Measurements from ENCODE around the gene ADAM12. TPM values are rescaled to one million over a fixed set of nuclear protein-coding genes. Genes with fewer than 3 reads are reported as not detected.

Gene ADAM12
- total RNA-seq, 1 experiment from 2014 or later: 0.24 TPM

DNA sequence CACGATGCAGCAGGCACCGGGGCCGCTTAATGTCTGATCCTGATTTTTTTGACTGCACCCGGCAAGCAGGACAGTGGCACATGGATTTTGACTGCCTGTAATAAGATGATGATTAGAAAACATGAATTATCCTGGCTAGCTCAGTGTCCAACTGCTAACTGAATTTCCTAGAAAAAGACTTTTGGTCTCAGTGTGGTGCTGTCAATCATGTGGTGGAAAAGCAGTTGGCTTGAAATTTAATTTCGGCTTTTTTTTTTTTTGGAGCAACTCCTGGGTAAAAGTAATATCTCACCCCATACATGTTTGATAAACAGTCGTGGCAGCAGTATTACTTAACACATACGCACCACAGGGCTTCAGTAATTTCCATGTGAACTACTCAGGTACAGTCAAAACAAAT lies 264.2 kb downstream of the ADAM12 start:
- no peaks in the 10 kb centered on the region for H3K27me3 ChIP-seq (ENCODE audit: insufficient read depth, low read length)
- peaks cover 16% of the 10 kb centered on the region for H3K27me3 Mint-ChIP-seq (ENCODE audit: low read depth)
- no peaks in the 10 kb centered on the region for H3K79me2 ChIP-seq (ENCODE audit: insufficient read depth, low read length)
- no peaks in the 10 kb centered on the region; a peak in 1 of 7 replicates for H3K36me3 Mint-ChIP-seq (ENCODE audit: insufficient read depth in 1 of 3, low read depth in 3 of 3)
- H3K23ac ChIP-seq (ENCODE audit: insufficient read length, low read depth, low read length): no peak overlapping the region
- no peak overlapping the region for H3K9ac ChIP-seq (ENCODE audit: extremely low read depth, insufficient read length, low read length)
- H2AFZ ChIP-seq (ENCODE audit: low read length): no peak overlapping the region
- H2BK12ac ChIP-seq (ENCODE audit: insufficient read length, low read depth, low read length): no peak overlapping the region
- no CpG with 5 or more reads among the region's 7 CpGs for WGBS (ENCODE audit: extremely low coverage, insufficient read length, low lambda C conversion rate)
- no peak overlapping the region for H4K8ac ChIP-seq (replicated peaks; ENCODE audit: insufficient read length, low read depth, low read length)
- no peak overlapping the region for H4K91ac ChIP-seq (ENCODE audit: insufficient read length, low read depth, low read length)
- TF ChIP-seq, protein P1, sequence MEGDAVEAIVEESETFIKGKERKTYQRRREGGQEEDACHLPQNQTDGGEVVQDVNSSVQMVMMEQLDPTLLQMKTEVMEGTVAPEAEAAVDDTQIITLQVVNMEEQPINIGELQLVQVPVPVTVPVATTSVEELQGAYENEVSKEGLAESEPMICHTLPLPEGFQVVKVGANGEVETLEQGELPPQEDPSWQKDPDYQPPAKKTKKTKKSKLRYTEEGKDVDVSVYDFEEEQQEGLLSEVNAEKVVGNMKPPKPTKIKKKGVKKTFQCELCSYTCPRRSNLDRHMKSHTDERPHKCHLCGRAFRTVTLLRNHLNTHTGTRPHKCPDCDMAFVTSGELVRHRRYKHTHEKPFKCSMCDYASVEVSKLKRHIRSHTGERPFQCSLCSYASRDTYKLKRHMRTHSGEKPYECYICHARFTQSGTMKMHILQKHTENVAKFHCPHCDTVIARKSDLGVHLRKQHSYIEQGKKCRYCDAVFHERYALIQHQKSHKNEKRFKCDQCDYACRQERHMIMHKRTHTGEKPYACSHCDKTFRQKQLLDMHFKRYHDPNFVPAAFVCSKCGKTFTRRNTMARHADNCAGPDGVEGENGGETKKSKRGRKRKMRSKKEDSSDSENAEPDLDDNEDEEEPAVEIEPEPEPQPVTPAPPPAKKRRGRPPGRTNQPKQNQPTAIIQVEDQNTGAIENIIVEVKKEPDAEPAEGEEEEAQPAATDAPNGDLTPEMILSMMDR (conservative IDR thresholded peaks at IDR 0.05): no peak
- H3T11ph ChIP-seq (ENCODE audit: low read length): no peak overlapping the region
- H4K20me1 ChIP-seq (ENCODE audit: control insufficient read depth, insufficient read depth, insufficient read length): no peaks in the 10 kb centered on the region
- no peak overlapping the region for H3K27ac ChIP-seq (ENCODE audit: insufficient read length, low read depth, low read length)
- H3K27ac Mint-ChIP-seq: no peak overlapping the region
- peaks cover 19% of the 10 kb centered on the region in 2 experiments for H3K4me1 Mint-ChIP-seq
- H2AK5ac ChIP-seq (ENCODE audit: insufficient read length, low read length): no peak overlapping the region
- no peak overlapping the region for H3K4me2 ChIP-seq (ENCODE audit: insufficient read depth, insufficient read length, low read length)
- H3K4me3 Mint-ChIP-seq: no peak overlapping the region
- no peak overlapping the region for H2BK5ac ChIP-seq (ENCODE audit: insufficient read length, low read length)
- H3K18ac ChIP-seq (ENCODE audit: insufficient read length, low read depth, low read length): no peak overlapping the region
- H3K4me1 ChIP-seq (ENCODE audit: insufficient read depth, low read length): peaks cover 5% of the 10 kb centered on the region; the same call in 1 of the 2 replicates
- H3K4ac ChIP-seq (ENCODE audit: low read depth, low read length): no peak overlapping the region
- no peak overlapping the region for H2BK120ac ChIP-seq (ENCODE audit: low read depth, low read length, poor library complexity, severe bottlenecking)
- H3K9me3 ChIP-seq (ENCODE audit: control insufficient read depth, low read depth, low read length): no peaks in the 10 kb centered on the region
- no peak overlapping the region for H3K14ac ChIP-seq (ENCODE audit: insufficient read depth, low read length)
- no peak overlapping the region for H3K56ac ChIP-seq (ENCODE audit: insufficient read length, low read depth, low read length)
- no peaks in the 10 kb centered on the region for H3K79me1 ChIP-seq (ENCODE audit: insufficient read depth, low read depth, low read length, poor library complexity, severe bottlenecking)
- peaks cover 0 to 4% of the 10 kb centered on the region in 2 experiments; a peak in 3 of 5 replicates for H3K9me3 Mint-ChIP-seq
- peak overlapping the region; percentile 90 for H2BK20ac ChIP-seq (ENCODE audit: low read depth, low read length, poor library complexity, severe bottlenecking)
- H4K5ac ChIP-seq (ENCODE audit: insufficient read length, low read depth, low read length): no peak overlapping the region
- no peak overlapping the region for H2BK15ac ChIP-seq (ENCODE audit: low read depth, low read length)
- H3K23me2 ChIP-seq (ENCODE audit: insufficient read length, low read depth, low read length, poor library complexity, severe bottlenecking): peaks cover 3% of the 10 kb centered on the region
- no peak for DNase-seq

Measured in H9 (cell line).